ENCODE data around the gene MAS1L. TPM values are rescaled to one million over a fixed set of nuclear protein-coding genes. Genes with fewer than 3 reads are reported as not detected.

Gene MAS1L
- total RNA-seq, 1 donor = not detected

Other genes starting within 250 kb of the MAS1L start
- not detected in 2 replicates for gene OR14J1, start 186.3 kb downstream of the MAS1L start, total RNA-seq
- not detected in 2 replicates for gene OR5V1, start 119.1 kb downstream of the MAS1L start, total RNA-seq
- gene OR12D3, start 112.7 kb downstream of the MAS1L start, total RNA-seq = not detected in 2 replicates
- gene OR12D2, start 92.3 kb downstream of the MAS1L start, total RNA-seq = not detected in 2 replicates
- gene OR12D1, start 73.0 kb downstream of the MAS1L start, total RNA-seq = not detected in 2 replicates
- not detected in 2 replicates for gene OR10C1, start 48.6 kb downstream of the MAS1L start, total RNA-seq
- not detected in 2 replicates for gene OR11A1, start 30.9 kb downstream of the MAS1L start, total RNA-seq
- gene OR2H1, start 30.8 kb downstream of the MAS1L start, total RNA-seq = not detected in 2 replicates
- gene UBD, start 71.8 kb upstream of the MAS1L start, total RNA-seq = not detected in 2 replicates
- gene OR2H2, start 97.2 kb upstream of the MAS1L start, total RNA-seq = not detected in 2 replicates
- 12.5 and 13.9 TPM in 2 replicates for gene GABBR1, start 145.2 kb upstream of the MAS1L start, total RNA-seq
- not detected in 2 replicates for gene MOG, start 169.1 kb upstream of the MAS1L start, total RNA-seq
- gene ZFP57, start 193.2 kb upstream of the MAS1L start, total RNA-seq = 0.32 TPM in 1 of 2 replicates, not detected in the other
- 27.2 and 42.2 TPM in 2 replicates for gene HLA-F, start 235.5 kb upstream of the MAS1L start, total RNA-seq